Activated naive CD4-positive, alpha-beta T cell treated with anti-CD3 and anti-CD28 coated beads, Interleukin-2, amount 50 U/mL, for 72 hours (primary cell): ENCODE measurements around the gene LUC7L2. TPM values are rescaled to one million over a fixed set of nuclear protein-coding genes. Genes with fewer than 3 reads are reported as not detected.

Experiments
- total RNA-seq, 2 donors: library from RNA; stranded (reverse); gene quantifications; one replicate each; pipeline ENCODE4 v1.2.3, GENCODE V29; 2022

LUC7L2 gene
- total RNA-seq, 2 donors from 2014 or later = 136 to 143 TPM

Other genes starting within 250 kb of the LUC7L2 start
- 10 to 100 TPM; 11.6 to 14.3 TPM for gene UBN2, start 128.7 kb upstream of the LUC7L2 start, total RNA-seq
- 10 to 100 TPM in 1 of 2 donors, 1 to 10 TPM in 1; 6.8 to 11.5 TPM for gene FMC1, start 18.6 kb upstream of the LUC7L2 start, total RNA-seq
- under 1 TPM; 0.09 to 0.62 TPM for gene KLRG2, start 123.8 kb downstream of the LUC7L2 start, total RNA-seq
- not detected for gene CLEC2L, start 163.8 kb downstream of the LUC7L2 start, total RNA-seq